GM18519 (cell line): ENCODE measurements around the gene LIMCH1.

Experiments used
- ATAC-seq: cut with Tn5 transposase; IDR thresholded peaks from one replicate; pipeline ENCODE4 v1.9.1; 2021; ENCODE audit warnings: mild to moderate bottlenecking, moderate library complexity; ENCODE audit not compliant: unreplicated experiment, low FRiP score

The LIMCH1 gene

GRCh38 chr4:41526628-41527027 lies 11.3 kb upstream of the LIMCH1 start:
- no peak for ATAC-seq

GRCh38 chr4:41528512-41529205 lies 9.3 kb upstream of the LIMCH1 start:
- no peak for ATAC-seq

GRCh38 chr4:41530741-41531140 lies 7.2 kb upstream of the LIMCH1 start:
- no peak for ATAC-seq

- no peak for ATAC-seq
Measured at GRCh38 chr4:41532336-41532735, 5.6 kb upstream of the LIMCH1 start.

GRCh38 chr4:41532882-41533281 lies 5.1 kb upstream of the LIMCH1 start:
- ATAC-seq: no peak

GRCh38 chr4:41533680-41534079 lies 4.3 kb upstream of the LIMCH1 start:
- no peak for ATAC-seq

- no peak for ATAC-seq
Measured at GRCh38 chr4:41534404-41534803, 3.6 kb upstream of the LIMCH1 start.

GRCh38 chr4:41535911-41536371 lies 2.0 kb upstream of the LIMCH1 start:
- ATAC-seq: no peak

GRCh38 chr4:41537292-41537890 lies 566 bp upstream of the LIMCH1 start:
- ATAC-seq: no peak

- no peak for ATAC-seq
Measured at GRCh38 chr4:41538887-41539498, 1.0 kb downstream of the LIMCH1 start.

- ATAC-seq: no peak
Measured at GRCh38 chr4:41539711-41540110, 1.8 kb downstream of the LIMCH1 start.

- no peak for ATAC-seq
Measured at GRCh38 chr4:41540687-41541086, 2.7 kb downstream of the LIMCH1 start.

- ATAC-seq: no peak
Measured at GRCh38 chr4:41541687-41542094, 3.7 kb downstream of the LIMCH1 start.

- ATAC-seq: no peak
Measured at GRCh38 chr4:41542526-41543275, 4.7 kb downstream of the LIMCH1 start.

GRCh38 chr4:41545238-41545637 lies 7.3 kb downstream of the LIMCH1 start:
- ATAC-seq: no peak

GRCh38 chr4:41546638-41547037 lies 8.7 kb downstream of the LIMCH1 start:
- no peak for ATAC-seq

GRCh38 chr4:41548305-41548880 lies 10.4 kb downstream of the LIMCH1 start:
- no peak for ATAC-seq

GRCh38 chr4:41549478-41549877 lies 11.5 kb downstream of the LIMCH1 start:
- no peak for ATAC-seq

GRCh38 chr4:41550308-41550707 lies 12.4 kb downstream of the LIMCH1 start:
- no peak for ATAC-seq

GRCh38 chr4:41551536-41551935 lies 13.6 kb downstream of the LIMCH1 start:
- ATAC-seq: no peak

GRCh38 chr4:41554905-41555304 lies 16.9 kb downstream of the LIMCH1 start:
- no peak for ATAC-seq
